Astrocyte of the hippocampus (primary cell): ENCODE measurements around the gene PPP1R12C.
"Not testable (repeated sequence)": the region's sequence is repeated elsewhere in the genome, so short reads cannot be mapped to it uniquely, and the experiment has no call there.

Experiments
- DNase-seq: peaks from one replicate; pipeline ENCODE4 v3.0.0; 2011; ENCODE audit warnings: low read depth, low spot score

Gene PPP1R12C

GRCh38 chr19:55112246-55112776 lies 5.1 kb downstream of the PPP1R12C start:
- no peak for DNase-seq

GRCh38 chr19:55111238-55111831 lies 6.1 kb downstream of the PPP1R12C start:
- DNase-seq = no peak

DNA sequence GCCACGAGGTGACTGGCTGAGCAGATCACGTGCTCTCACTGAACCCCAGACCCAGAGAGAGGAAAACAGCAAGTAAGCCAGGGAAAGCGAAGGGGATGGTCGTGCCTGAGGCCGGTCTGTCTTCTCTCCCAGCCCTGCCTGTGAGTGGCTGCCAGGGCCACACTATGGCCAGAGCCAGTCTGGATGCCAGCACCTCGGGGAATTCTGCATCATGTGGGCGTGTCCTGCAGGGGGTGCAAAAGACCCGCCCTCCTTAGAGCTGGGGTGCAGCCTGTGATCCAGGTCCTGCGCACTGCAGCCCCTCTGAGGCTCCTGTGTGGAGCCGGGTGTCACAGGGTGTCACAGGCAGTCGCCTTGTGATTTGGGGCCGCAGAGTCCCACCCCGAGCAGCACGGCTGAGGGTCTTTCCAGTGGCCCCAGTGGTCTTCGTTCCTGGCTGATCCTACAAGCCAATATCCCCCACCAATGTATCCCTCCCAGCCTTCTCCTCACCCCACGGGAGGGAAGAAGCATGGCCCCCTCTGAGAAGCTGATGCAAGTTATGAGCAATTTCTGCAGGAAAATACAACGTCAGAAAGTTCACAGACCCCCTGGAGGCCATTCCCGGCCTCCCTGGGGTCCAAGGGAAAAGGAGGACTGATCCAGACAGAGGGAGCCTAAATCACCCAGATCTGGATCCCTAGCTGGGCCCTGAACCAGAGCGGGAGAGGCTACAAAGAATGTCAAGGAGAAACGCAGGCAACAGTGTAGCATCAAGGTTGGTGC lies 7.7 kb downstream of the PPP1R12C start:
- no peak for DNase-seq

- DNase-seq = not testable (repeated sequence)
Measured at GRCh38 chr19:55107252-55107651, 10.2 kb downstream of the PPP1R12C start.

DNA sequence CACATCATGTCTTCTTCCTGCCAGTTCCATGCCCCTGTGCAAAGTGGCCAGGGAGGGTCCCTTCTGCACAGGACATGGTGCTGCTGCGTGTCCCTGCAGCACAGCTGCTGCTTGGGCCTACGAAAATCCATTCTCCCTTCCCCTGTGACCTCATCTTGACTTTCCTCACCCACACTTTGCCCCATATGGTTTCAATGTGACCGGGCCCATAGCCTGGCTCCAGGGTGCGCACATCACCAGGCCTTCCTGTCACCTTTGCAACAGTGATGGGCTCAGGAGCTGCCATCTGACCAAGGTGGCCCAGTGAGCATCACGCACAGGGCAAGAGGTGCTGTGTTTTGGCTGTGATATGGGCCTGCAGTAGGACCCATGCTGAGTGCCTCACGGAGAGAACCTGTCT lies 10.8 kb downstream of the PPP1R12C start:
- no peak for DNase-seq

DNA sequence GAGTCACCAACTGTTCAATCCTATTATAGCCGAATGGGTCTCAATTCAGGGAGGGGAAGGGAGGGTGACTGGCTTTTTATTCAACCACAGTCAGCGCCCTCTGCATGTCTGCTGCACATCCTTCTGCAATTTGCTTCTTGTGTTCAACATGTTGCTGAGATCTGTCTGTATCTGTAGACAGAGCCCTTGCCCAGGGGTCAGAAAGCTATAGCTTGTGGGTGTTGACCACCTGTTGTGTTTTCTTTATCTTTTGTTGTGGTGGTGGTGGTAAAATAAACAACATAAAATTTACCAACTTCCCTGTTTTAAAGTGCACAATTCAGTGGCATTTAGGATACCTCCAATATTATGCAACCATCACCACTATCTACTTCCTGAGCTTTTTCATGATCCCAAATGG lies 12.2 kb downstream of the PPP1R12C start:
- no peak for DNase-seq

DNA sequence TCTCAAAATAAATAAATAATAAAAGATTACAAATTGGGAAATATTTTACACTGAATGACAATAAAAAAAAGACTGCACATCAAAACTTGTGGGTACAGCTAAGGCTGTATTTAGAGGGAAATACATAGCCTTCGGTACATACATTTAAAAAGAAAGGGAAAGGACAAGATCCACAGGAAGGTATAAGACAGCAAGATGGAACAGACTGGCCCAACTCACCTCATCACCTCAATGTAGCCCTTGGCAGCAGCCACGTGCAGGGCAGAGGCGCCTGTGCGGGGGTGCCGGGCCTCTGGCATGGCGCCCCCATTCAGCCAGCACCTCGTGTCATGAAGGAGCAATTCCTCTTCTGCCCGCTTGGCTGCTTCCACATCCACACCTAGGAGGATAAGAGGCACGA lies 14.2 kb downstream of the PPP1R12C start:
- no peak for DNase-seq

DNA sequence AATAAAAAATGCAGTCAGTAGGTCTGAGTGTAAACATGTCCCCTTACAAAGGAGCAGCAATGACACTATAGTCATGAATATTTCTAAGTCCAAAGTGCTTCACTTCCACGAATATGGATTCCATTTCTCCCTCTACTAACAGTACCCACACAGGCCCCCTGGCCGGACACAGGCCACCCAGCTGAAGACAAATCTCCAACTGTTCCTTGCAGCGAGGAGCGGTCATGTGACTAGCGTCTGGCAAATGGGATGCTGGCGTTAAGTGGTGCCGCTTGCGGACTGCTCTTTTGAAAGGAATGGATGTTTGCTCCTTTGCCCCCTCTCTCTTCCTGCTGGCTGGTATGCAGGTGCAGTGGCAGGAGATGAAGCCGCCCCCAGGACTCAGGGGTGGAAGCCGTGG lies 16.2 kb downstream of the PPP1R12C start:
- DNase-seq = no peak

GRCh38 chr19:55099557-55100506 lies 17.6 kb downstream of the PPP1R12C start:
- no peak for DNase-seq

- no peak for DNase-seq
Measured at GRCh38 chr19:55098716-55099556, 18.5 kb downstream of the PPP1R12C start.

- no peak for DNase-seq
Measured at GRCh38 chr19:55097864-55098715, 19.3 kb downstream of the PPP1R12C start.

DNA sequence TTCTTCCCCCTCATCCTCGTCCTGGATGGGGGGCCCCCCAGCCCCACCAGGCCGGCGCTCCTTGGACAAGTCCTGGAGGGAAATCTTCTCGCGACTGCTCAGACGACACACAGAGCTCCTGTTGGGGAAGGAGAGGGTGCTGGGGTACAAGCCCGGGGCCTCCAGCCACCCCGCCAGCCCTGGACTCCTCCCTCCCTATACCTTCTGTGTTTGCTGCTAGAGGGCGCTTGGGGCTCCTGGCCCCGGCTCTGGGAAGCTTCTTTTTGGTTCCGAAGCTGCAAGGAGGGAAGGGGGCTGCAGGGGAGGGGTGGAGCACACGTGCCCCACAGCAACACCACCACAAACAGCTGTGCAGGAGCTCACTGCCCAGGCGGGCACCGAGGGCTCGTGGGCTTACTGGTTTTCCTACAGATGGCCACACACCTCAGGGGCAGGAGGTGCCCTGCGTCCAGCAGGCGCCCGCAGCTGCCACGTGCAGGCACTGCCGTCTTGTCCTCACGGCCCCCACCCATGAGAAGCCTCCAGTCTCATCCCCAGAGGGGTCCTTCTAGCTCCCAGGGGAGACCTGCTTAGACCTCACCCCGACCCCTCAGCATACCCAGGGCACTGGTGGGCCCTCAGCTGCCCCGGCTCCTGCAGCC lies 21.3 kb downstream of the PPP1R12C start:
- DNase-seq = no peak

- DNase-seq = no peak
Measured at GRCh38 chr19:55095260-55096060, 22.0 kb downstream of the PPP1R12C start.

DNA sequence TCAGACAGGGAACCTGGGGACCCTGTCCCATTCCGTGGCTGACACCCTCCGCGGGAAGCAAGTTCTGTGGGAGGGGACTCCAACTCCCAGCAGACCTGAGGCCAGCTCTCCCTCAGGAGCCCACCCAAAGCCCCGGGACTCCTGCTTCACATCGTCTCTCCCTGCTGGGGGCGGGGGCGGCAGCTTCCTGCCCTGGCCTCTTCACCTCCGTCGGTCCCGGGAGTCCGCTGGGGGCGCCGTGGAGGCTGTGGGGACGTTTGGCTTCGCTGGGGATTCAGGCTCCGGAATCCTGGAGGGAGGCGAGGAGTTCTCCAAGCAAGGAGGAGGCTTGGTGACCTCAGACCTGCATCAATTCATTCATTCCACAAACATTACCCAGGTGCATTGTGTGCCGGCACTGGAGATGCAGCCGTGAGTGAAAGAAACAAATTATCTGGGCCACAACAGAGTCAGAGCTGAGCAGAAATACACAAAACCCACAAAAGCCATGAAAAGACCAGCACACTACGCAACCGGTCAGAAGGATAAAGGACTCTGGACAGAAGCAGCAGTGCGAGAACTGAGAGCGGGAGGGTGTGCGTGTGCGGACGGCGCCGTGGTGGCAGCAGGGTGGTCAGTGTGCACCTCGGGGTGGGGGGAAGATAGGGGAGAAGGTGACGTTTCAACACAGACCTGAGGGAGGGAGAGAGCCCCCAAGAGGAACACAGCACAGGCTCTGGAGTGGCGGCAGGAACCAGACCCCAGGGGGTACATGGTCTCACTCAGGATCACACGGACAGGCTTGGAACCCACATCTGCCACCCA lies 22.8 kb downstream of the PPP1R12C start:
- no peak for DNase-seq

GRCh38 chr19:55092423-55093318 lies 24.8 kb downstream of the PPP1R12C start:
- no peak for DNase-seq

GRCh38 chr19:55091955-55092354 lies 25.5 kb downstream of the PPP1R12C start:
- no peak for DNase-seq
